HG03457 (cell line): ENCODE data around the gene RIN3.

Source experiments
- ATAC-seq: cut with Tn5 transposase; IDR thresholded peaks from one replicate; pipeline ENCODE4 v1.9.1; 2021; ENCODE audit warnings: moderate number of reproducible peaks; ENCODE audit not compliant: unreplicated experiment

RIN3 gene

GRCh38 chr14:92735344-92735743 lies 221.8 kb downstream of the RIN3 start:
- no peak for ATAC-seq

GRCh38 chr14:92737206-92737605 lies 223.6 kb downstream of the RIN3 start:
- no peak for ATAC-seq

DNA sequence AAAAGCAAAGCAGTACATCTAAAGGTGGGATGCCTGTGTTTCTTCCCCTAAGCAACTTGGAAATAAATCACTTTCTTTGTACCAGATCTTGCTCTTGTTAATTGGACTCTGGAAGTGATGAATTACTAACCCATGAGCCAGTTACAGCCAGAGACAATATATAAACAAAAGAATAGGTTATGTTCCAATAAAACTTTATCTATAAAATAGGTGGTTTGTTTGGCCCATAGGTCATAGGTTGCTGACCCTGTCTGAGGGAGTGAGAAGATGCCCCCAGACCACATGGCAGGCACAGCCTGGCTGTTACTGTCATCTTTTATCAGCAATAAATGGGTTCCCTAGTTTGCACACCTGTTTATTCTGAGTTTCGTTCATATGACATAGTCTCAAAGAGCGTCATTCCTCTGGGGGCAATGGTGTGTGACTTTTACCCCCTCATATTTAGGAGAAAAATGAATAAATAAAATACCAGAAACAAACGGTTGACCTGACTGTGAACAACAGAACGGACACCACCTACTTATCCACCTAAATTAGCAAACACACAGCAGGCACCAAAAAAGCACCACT lies 224.1 kb downstream of the RIN3 start:
- no peak for ATAC-seq
